Measurements from ENCODE around the gene ZNF132. TPM values are rescaled to one million over a fixed set of nuclear protein-coding genes. Genes with fewer than 3 reads are reported as not detected.
"Not testable (repeated sequence)": the region's sequence is repeated elsewhere in the genome, so short reads cannot be mapped to it uniquely, and the experiment has no call there.

The ZNF132 gene
- total RNA-seq, 1 donor from 2014 or later: 1.2 TPM

- TF ChIP-seq CTCF (IDR thresholded peaks at IDR 0.05; ENCODE audit: unreplicated experiment): no peak
- no peak overlapping the region for H3K27ac Mint-ChIP-seq (ENCODE audit: unreplicated experiment)
- peak overlapping the region; percentile 29 for H3K4me3 Mint-ChIP-seq (ENCODE audit: unreplicated experiment)
- H3K9me3 Mint-ChIP-seq (ENCODE audit: unreplicated experiment): no peaks in the 10 kb centered on the region
- peaks cover 8% of the 10 kb centered on the region for H3K4me1 Mint-ChIP-seq (ENCODE audit: unreplicated experiment)
- peaks cover 16% of the 10 kb centered on the region for H3K36me3 Mint-ChIP-seq (ENCODE audit: low read depth, unreplicated experiment)
- peaks cover 12% of the 10 kb centered on the region for H3K27me3 Mint-ChIP-seq (ENCODE audit: unreplicated experiment)
- DNase-seq (ENCODE audit: low spot score): no peak
Observed at GRCh38 chr19:58473775-58474174, 33.8 kb upstream of the ZNF132 start.

DNA sequence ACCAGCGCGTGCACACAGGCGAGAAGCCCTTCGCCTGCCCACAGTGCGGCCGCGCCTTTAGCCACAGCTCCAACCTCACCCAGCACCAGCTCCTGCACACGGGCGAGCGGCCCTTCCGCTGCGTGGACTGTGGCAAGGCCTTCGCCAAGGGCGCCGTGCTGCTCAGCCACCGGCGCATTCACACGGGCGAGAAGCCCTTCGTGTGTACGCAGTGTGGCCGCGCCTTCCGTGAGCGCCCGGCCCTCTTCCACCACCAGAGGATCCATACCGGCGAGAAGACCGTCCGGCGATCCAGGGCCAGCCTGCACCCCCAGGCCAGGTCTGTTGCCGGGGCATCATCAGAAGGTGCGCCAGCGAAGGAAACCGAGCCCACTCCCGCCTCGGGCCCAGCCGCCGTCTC is 31.8 kb upstream of the ZNF132 start:
- Mint-ChIP-seq H3K27ac (ENCODE audit: unreplicated experiment) (no peak overlapping the region), H3K36me3 (ENCODE audit: low read depth, unreplicated experiment) (peaks cover 14% of the 10 kb centered on the region), H3K9me3 (ENCODE audit: unreplicated experiment) (no peaks in the 10 kb centered on the region), H3K4me1 (ENCODE audit: unreplicated experiment) (peaks cover 16% of the 10 kb centered on the region), H3K27me3 (ENCODE audit: unreplicated experiment) (peaks cover 15% of the 10 kb centered on the region), H3K4me3 (ENCODE audit: unreplicated experiment) (no peak overlapping the region)
- no peak for TF ChIP-seq CTCF (IDR thresholded peaks at IDR 0.05; ENCODE audit: unreplicated experiment)
- no peak for DNase-seq (ENCODE audit: low spot score)

- Mint-ChIP-seq H3K27me3 (ENCODE audit: unreplicated experiment) (peaks cover 17% of the 10 kb centered on the region), H3K36me3 (ENCODE audit: low read depth, unreplicated experiment) (peaks cover 17% of the 10 kb centered on the region), H3K4me3 (ENCODE audit: unreplicated experiment) (peak overlapping the region; percentile 37), H3K4me1 (ENCODE audit: unreplicated experiment) (peaks cover 15% of the 10 kb centered on the region)
- not testable (repeated sequence) for DNase-seq (ENCODE audit: low spot score); H3K9me3 Mint-ChIP-seq (ENCODE audit: unreplicated experiment); H3K27ac Mint-ChIP-seq (ENCODE audit: unreplicated experiment)
Observed at GRCh38 chr19:58470837-58471543, 31.0 kb upstream of the ZNF132 start.

DNA sequence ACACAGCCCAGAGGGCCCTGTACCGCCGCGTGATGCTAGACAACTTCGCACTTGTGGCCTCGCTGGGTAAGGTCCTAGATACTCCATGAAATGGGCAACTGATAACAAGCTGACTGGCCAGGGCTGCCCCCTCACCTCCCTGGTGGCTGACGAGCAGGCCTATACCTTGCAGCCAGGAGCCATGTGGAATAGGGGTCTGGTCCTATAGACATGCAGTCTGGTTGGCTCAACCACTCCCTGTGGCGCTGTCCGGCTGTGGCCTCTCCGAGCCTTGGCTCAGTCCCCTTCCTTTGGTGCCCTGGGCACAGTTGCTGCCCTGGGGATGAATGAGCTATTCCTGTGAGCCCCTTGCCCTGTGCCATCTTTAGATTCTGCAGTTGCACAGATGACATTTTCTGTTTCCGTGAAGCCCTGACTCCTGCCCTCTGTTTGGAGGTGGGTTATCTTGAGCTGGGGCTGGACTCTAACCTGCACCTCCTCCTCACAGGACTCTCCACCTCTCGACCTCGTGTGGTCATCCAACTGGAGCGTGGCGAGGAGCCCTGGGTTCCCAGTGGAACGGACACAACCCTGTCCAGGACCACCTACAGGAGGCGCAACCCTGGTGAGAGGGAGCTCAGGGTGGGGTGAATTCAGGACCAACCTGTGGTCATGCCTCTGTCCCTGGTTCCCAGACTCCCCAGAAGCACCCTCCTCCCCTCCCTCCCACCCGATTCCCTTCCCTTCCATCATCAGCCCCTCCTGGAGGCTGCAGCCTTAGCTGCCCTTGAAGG is 29.5 kb upstream of the ZNF132 start:
- H3K36me3 Mint-ChIP-seq (ENCODE audit: low read depth, unreplicated experiment): peaks cover 17% of the 10 kb centered on the region
- DNase-seq (ENCODE audit: low spot score): no peak
- peak overlapping the region; percentile 57 for H3K4me3 Mint-ChIP-seq (ENCODE audit: unreplicated experiment)
- TF ChIP-seq CTCF (IDR thresholded peaks at IDR 0.05; ENCODE audit: unreplicated experiment): no peak
- no peak overlapping the region for H3K27ac Mint-ChIP-seq (ENCODE audit: unreplicated experiment)
- no peaks in the 10 kb centered on the region for H3K9me3 Mint-ChIP-seq (ENCODE audit: unreplicated experiment)
- peaks cover 14% of the 10 kb centered on the region for H3K27me3 Mint-ChIP-seq (ENCODE audit: unreplicated experiment)
- peaks cover 12% of the 10 kb centered on the region for H3K4me1 Mint-ChIP-seq (ENCODE audit: unreplicated experiment)

- no peak for DNase-seq (ENCODE audit: low spot score)
Observed at GRCh38 chr19:58468216-58468839, 28.4 kb upstream of the ZNF132 start.

More at GRCh38 chr19:58468216-58468839, 28.4 kb upstream of the ZNF132 start:
- H3K4me3 Mint-ChIP-seq (ENCODE audit: unreplicated experiment): peak overlapping the region; percentile 57
- peaks cover 17% of the 10 kb centered on the region for H3K36me3 Mint-ChIP-seq (ENCODE audit: low read depth, unreplicated experiment)
- H3K4me1 Mint-ChIP-seq (ENCODE audit: unreplicated experiment): peaks cover 12% of the 10 kb centered on the region
- no peak for TF ChIP-seq CTCF (IDR thresholded peaks at IDR 0.05; ENCODE audit: unreplicated experiment)
- H3K27me3 Mint-ChIP-seq (ENCODE audit: unreplicated experiment): peaks cover 14% of the 10 kb centered on the region
- no peaks in the 10 kb centered on the region for H3K9me3 Mint-ChIP-seq (ENCODE audit: unreplicated experiment)
- peak overlapping the region; percentile 22 for H3K27ac Mint-ChIP-seq (ENCODE audit: unreplicated experiment)

All from endothelial cell (in vitro differentiated cells).